GM12891 (cell line): ENCODE data around the gene RAB3C.
A peak's percentile ranks its signal among the peaks of the same experiment; 100 is the strongest.
"Not testable (repeated sequence)": the region's sequence is repeated elsewhere in the genome, so short reads cannot be mapped to it uniquely, and the experiment has no call there.

ENCODE experiments used
- DNase-seq: peaks from one replicate; pipeline ENCODE4 v3.0.0; 2011; ENCODE audit warnings: low spot score; ENCODE audit not compliant: insufficient read length
- FAIRE-seq: peaks from 2 replicates; lab custom pipeline; 2011; peaks lifted over from hg19 to GRCh38; lab: Jason Lieb, UNC
- PAX5 ChIP-seq: IDR thresholded peaks from 2 replicates; pipeline ENCODE4 v1.6.1; 2011; ENCODE audit warnings: low read length, moderate library complexity, mild to moderate bottlenecking; ENCODE audit not compliant: insufficient read depth, severe bottlenecking
- POLR2A ChIP-seq: IDR thresholded peaks from 2 replicates; pipeline ENCODE4 v1.6.1; 2011; ENCODE audit warnings: low read depth, low read length, control low read depth
- POLR2AphosphoS5 ChIP-seq: IDR thresholded peaks from 2 replicates; pipeline ENCODE4 v1.6.1; 2011; ENCODE audit warnings: low read depth, low read length, control low read depth
- POU2F2 ChIP-seq: IDR thresholded peaks from 2 replicates; pipeline ENCODE4 v1.6.1; 2011; ENCODE audit warnings: low read depth, mild to moderate bottlenecking, control low read depth, low read length, moderate library complexity
- SPI1 ChIP-seq: IDR thresholded peaks from 2 replicates; pipeline ENCODE4 v1.6.1; 2011; ENCODE audit warnings: low read depth, low read length, control low read depth
- TAF1 ChIP-seq: IDR thresholded peaks from 2 replicates; pipeline ENCODE4 v1.6.1; 2011; ENCODE audit warnings: low read depth, low read length, control low read depth

RAB3C gene

DNA sequence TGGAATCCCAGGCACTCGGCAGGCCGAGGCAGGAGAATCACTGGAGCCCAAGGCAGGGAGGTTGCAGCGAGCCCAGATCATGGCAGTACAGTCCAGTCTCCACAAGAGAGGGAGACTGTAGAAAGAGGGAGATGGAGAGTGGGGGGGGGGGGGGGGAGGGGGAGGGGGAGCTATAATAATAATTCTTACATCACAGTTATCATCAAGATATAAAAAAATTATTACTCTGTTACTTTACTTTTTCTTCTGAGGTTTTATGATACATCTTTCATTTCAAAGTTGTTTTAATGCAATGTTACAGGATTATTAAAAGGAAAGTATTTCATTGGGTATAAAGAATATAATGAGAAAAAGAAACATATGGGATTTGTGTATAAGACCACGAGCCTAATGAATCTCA is 17.8 kb upstream of the RAB3C start:
- TF ChIP-seq PAX5: no peak
- TF ChIP-seq POLR2A: no peak
- no peak for TF ChIP-seq SPI1
- no peak for FAIRE-seq

GRCh38 chr5:58571501-58571900 is 11.4 kb upstream of the RAB3C start:
- no peak for DNase-seq
- no peak for FAIRE-seq
- TF ChIP-seq PAX5: no peak
- no peak for TF ChIP-seq POU2F2
- no peak for TF ChIP-seq POLR2AphosphoS5
- no peak for TF ChIP-seq SPI1
- TF ChIP-seq POLR2A: no peak
- no peak for TF ChIP-seq TAF1

More for the DNA sequence above, 17.8 kb upstream of the RAB3C start:
- no peak for DNase-seq

GRCh38 chr5:58572973-58573372 is 9.9 kb upstream of the RAB3C start:
- FAIRE-seq, DNase-seq: not testable (repeated sequence)

DNA sequence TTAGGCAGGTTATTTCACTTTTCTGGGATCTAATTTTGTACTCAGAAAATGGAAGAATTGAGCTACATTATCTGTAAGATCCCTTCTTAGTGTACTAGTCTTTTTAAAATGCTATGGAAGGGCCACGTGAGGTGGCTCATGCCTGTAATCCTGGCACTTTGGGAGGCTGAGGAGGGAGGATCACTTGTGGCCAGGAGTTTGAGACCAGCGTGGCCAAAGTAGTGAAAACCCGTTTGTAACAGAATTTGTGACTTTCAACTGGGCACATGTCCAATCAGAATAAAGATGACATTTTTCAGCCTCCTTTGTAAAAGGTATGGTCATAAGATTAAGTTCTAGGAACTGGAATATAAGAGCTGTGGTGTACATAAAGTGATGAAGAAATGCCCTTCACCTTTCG is 3.1 kb upstream of the RAB3C start:
- no peak for DNase-seq
- FAIRE-seq: no peak
- TF ChIP-seq TAF1: no peak
- no peak for TF ChIP-seq POLR2AphosphoS5
- TF ChIP-seq POU2F2: no peak
- TF ChIP-seq POLR2A: no peak
- TF ChIP-seq SPI1: no peak
- TF ChIP-seq PAX5: no peak

- no peak for TF ChIP-seq PAX5
- TF ChIP-seq SPI1: no peak
- DNase-seq (no peak), FAIRE-seq (no peak)
Observed at GRCh38 chr5:58582019-58582802, 664 bp upstream of the RAB3C start.

- DNase-seq: no peak
- no peak for FAIRE-seq
- no peak for TF ChIP-seq POLR2A
- TF ChIP-seq SPI1: no peak
- TF ChIP-seq POU2F2: no peak
- TF ChIP-seq PAX5: no peak
- no peak for TF ChIP-seq POLR2AphosphoS5
- TF ChIP-seq TAF1: no peak
Observed at GRCh38 chr5:58595952-58596351, 13.1 kb downstream of the RAB3C start.

GRCh38 chr5:58598440-58598839 is 15.6 kb downstream of the RAB3C start:
- TF ChIP-seq SPI1: no peak
- no peak for TF ChIP-seq POLR2AphosphoS5
- TF ChIP-seq TAF1: no peak
- FAIRE-seq: no peak
- DNase-seq: no peak

- DNase-seq (no peak), FAIRE-seq (no peak)
- TF ChIP-seq TAF1 (no peak), POU2F2 (no peak), POLR2A (no peak), PAX5 (no peak), SPI1 (no peak), POLR2AphosphoS5 (no peak)
Observed at GRCh38 chr5:58599217-58599616, 16.3 kb downstream of the RAB3C start.

- not testable (repeated sequence) for DNase-seq, FAIRE-seq
- peak; percentile 87 for TF ChIP-seq SPI1
Observed at GRCh38 chr5:58600613-58601012, 17.7 kb downstream of the RAB3C start.

- not testable (repeated sequence) for FAIRE-seq, DNase-seq
Observed at GRCh38 chr5:58602889-58603288, 20.0 kb downstream of the RAB3C start.

GRCh38 chr5:58606064-58606463 is 23.2 kb downstream of the RAB3C start:
- FAIRE-seq (no peak), DNase-seq (no peak)
- no peak for TF ChIP-seq POU2F2

- TF ChIP-seq POLR2AphosphoS5 (no peak), PAX5 (no peak)
- FAIRE-seq (no peak), DNase-seq (no peak)
Observed at GRCh38 chr5:58615972-58616371, 33.1 kb downstream of the RAB3C start.
